OCI-LY7 (cell line): ENCODE data around the gene LZTS3. TPM values are rescaled to one million over a fixed set of nuclear protein-coding genes. Genes with fewer than 3 reads are reported as not detected.

Experiments used
- BruUV-seq: library from RNA; stranded (reverse); fragments of 400-500 nt; replicated peaks from 2 replicates; lab custom pipeline; 2021; lab: Mats Ljungman, UMichigan
- CTCF ChIA-PET: fragments of 300-600 bp; sonication (Branson Sonifier 250); formaldehyde crosslinking; loops from one replicate; lab custom pipeline; 2022; ENCODE audit warnings: antibody characterized with exemption; ENCODE audit not compliant: unreplicated experiment; lab: Charles Lee
- POLR2A ChIA-PET: fragments of 300-600 bp; sonication (Branson Sonifier 250); formaldehyde crosslinking; loops from one replicate; lab custom pipeline; 2022; ENCODE audit warnings: antibody characterized with exemption; lab: Charles Lee
- DNase-seq: peaks from one replicate; pipeline ENCODE4 v3.0.0-alpha.2; 2015; ENCODE audit warnings: low spot score
- H2AFZ ChIP-seq: fragments of 200-600 bp; sonication (generic), shearing (Covaris generic); 2 replicates; pipeline ENCODE4 v1.6.1; 2014; ENCODE audit warnings: mild to moderate bottlenecking, antibody characterized with exemption, low read length, moderate library complexity
- H3K27ac ChIP-seq: fragments of 200-600 bp; sonication (generic); 2 replicates; pipeline ENCODE4 v1.5.1; 2014; ENCODE audit warnings: mixed run types, low read depth, mild to moderate bottlenecking, moderate library complexity, low read length, inconsistent platforms; ENCODE audit not compliant: poor library complexity, severe bottlenecking
- H3K36me3 ChIP-seq: fragments of 200-600 bp; sonication (generic); 2 replicates; pipeline ENCODE4 v1.6.1; 2014; ENCODE audit warnings: mild to moderate bottlenecking, antibody characterized with exemption, low read length, moderate library complexity, mixed read lengths; ENCODE audit not compliant: insufficient read depth
- H3K4me1 ChIP-seq: fragments of 200-600 bp; sonication (generic); 2 replicates; pipeline ENCODE4 v1.5.1; 2014; ENCODE audit warnings: mild to moderate bottlenecking, low read length; ENCODE audit not compliant: insufficient read depth, poor library complexity, severe bottlenecking
- H3K4me2 ChIP-seq: fragments of 200-600 bp; sonication (generic); 2 replicates; pipeline ENCODE4 v1.6.1; 2014; ENCODE audit warnings: mild to moderate bottlenecking, low read length
- H3K4me3 ChIP-seq: fragments of 200-600 bp; sonication (generic); 2 replicates; pipeline ENCODE4 v1.5.1; 2014; ENCODE audit warnings: mild to moderate bottlenecking, low read depth, low read length; ENCODE audit not compliant: poor library complexity, severe bottlenecking
- H3K79me2 ChIP-seq: fragments of 200-600 bp; sonication (generic); 2 replicates; pipeline ENCODE4 v1.6.1; 2016; ENCODE audit warnings: low read depth, mild to moderate bottlenecking, low read length, moderate library complexity, mixed read lengths; ENCODE audit not compliant: insufficient read depth
- H3K9me2 ChIP-seq: fragments of 200-600 bp; sonication (generic); 2 replicates; pipeline ENCODE4 v1.6.1; 2016; ENCODE audit warnings: mild to moderate bottlenecking, low read length, mixed read lengths; ENCODE audit not compliant: insufficient read depth
- H3K9me3 ChIP-seq: fragments of 200-600 bp; sonication (generic); 2 replicates; pipeline ENCODE4 v1.6.1; 2014; ENCODE audit warnings: mild to moderate bottlenecking, mixed run types, low read length, mixed read lengths
- H4K20me1 ChIP-seq: fragments of 200-600 bp; sonication (generic); 2 replicates; pipeline ENCODE4 v1.6.1; 2014; ENCODE audit warnings: mild to moderate bottlenecking, antibody characterized with exemption, low read length, moderate library complexity, mixed read lengths; ENCODE audit not compliant: insufficient read depth
- EZH2phosphoT487 ChIP-seq: fragments of 200-600 bp; sonication (generic); IDR thresholded peaks from 2 replicates; pipeline ENCODE4 v1.6.1; 2018; ENCODE audit warnings: low read depth, borderline replicate concordance, mild to moderate bottlenecking, mixed run types, antibody characterized with exemption, low read length, moderate library complexity, mixed read lengths
- intact Hi-C: fragments of 100-400 bp; cut with micrococcal nuclease; formaldehyde crosslinking; loops from one replicate; pipeline ENCODE4 v1.10.0; 2022; ENCODE audit not compliant: unreplicated experiment
- total RNA-seq, 2 experiments: library from RNA; depleted of rRNA in 1 of 2; stranded (reverse); fragments of >200 nt in 1 of 2; shearing (Covaris generic) in 1 of 2; gene quantifications; 2 replicates each; pipeline ENCODE4 v1.2.3, GENCODE V29; 2014 to 2022
- TF ChIP-seq, protein P1 (sequence below): fragments of 200-600 bp; sonication (generic); conservative IDR thresholded peaks from 2 replicates; pipeline ENCODE4 v1.5.1; 2014; ENCODE audit warnings: mild to moderate bottlenecking, antibody characterized with exemption, low read length, moderate library complexity, mixed read lengths

The LZTS3 gene
- total RNA-seq, 2 experiments from 2014 or later, result 4.7 to 5.0 TPM

DNA sequence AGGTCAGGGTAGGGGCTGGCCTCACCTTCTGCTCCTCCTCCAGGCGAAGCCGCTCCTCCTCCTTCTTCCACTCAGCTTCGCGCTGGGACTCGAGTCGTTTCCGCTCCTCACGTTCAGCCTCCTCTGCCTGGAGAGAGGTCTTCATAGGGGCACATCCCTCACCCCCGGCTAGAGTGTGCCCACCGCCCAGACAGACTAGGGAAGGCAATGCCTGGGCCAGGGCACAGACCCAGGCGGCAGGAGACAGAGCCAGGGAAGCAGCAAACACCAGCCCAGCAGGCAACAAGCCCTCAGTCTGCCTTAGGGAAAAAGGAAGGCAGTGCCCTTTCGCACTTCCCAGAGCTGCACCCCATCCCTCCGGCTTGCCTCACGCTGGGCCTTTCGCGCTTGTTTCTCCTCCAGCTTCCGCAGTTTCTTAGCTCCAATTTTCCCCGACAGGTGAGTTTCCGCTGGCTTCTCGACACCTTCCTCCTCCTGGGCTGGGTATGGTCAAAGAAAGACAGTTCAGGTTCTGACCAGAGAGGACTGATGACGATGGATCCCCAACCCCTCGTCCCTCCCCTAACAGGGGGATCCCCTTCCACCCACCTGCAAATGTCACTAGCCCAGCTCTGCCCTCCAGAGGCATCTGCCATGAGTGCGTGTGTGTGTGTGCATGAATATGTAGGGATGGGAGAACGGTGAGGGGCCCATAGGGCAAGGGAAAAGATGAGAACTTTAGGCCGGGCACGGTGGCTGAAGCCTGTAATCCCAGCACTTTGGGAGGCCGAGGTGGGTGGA is 26.8 kb upstream of the LZTS3 start:
- POLR2A ChIA-PET, result interaction anchor here (0.7 kb wide), 1 partner anchor 672 kb away, joined by 3 read pairs; no protein-coding TSS in a partner anchor
- no peak overlapping the region for H3K4me2 ChIP-seq
- no peaks in the 10 kb centered on the region for H3K9me3 ChIP-seq
- intact Hi-C loops, result loop anchor here (5.0 to 10.0 kb wide), 2 partner anchors 43 to 545 kb away; partner anchors contain the start of genes FASTKD5, NOP56 and UBOX5
- BruUV-seq, result no TSS peak
- H3K9me2 ChIP-seq, result no peaks in the 10 kb centered on the region
- no peak for TF ChIP-seq EZH2phosphoT487
- TF ChIP-seq, protein P1, sequence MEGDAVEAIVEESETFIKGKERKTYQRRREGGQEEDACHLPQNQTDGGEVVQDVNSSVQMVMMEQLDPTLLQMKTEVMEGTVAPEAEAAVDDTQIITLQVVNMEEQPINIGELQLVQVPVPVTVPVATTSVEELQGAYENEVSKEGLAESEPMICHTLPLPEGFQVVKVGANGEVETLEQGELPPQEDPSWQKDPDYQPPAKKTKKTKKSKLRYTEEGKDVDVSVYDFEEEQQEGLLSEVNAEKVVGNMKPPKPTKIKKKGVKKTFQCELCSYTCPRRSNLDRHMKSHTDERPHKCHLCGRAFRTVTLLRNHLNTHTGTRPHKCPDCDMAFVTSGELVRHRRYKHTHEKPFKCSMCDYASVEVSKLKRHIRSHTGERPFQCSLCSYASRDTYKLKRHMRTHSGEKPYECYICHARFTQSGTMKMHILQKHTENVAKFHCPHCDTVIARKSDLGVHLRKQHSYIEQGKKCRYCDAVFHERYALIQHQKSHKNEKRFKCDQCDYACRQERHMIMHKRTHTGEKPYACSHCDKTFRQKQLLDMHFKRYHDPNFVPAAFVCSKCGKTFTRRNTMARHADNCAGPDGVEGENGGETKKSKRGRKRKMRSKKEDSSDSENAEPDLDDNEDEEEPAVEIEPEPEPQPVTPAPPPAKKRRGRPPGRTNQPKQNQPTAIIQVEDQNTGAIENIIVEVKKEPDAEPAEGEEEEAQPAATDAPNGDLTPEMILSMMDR, result no peak
- CTCF ChIA-PET, result no interaction called here
- H4K20me1 ChIP-seq, result no peaks in the 10 kb centered on the region
- peaks cover 11% of the 10 kb centered on the region for H3K4me1 ChIP-seq
- peaks cover 54% of the 10 kb centered on the region for H3K36me3 ChIP-seq
- H2AFZ ChIP-seq, result no peak overlapping the region
- H3K27ac ChIP-seq, result no peak overlapping the region
- H3K4me3 ChIP-seq, result no peak overlapping the region
- no peak for DNase-seq
- H3K79me2 ChIP-seq, result peaks cover 18% of the 10 kb centered on the region; the same call in 1 of the 2 replicates

DNA sequence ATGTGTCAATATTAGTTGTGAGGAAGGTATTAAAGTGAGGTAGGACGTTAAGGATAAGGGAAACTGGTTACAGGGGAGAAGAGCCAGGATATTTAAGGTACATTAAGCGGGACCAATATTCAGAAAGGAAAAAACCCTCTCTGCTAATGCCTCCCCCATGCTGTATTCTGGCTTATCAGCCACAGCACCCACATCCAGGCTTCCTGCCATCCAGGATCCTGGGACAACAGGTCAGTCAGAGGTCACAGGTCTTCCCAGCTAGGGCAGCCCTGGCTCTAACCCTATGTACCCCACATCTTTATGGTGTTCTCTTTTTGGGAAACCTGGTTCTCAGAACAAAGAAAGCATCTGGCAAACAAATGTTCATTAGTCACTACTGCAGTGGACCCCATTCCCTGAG is 25.9 kb upstream of the LZTS3 start:
- Histone ChIP-seq H3K36me3 (peaks cover 64% of the 10 kb centered on the region), H3K27ac (no peak overlapping the region), H3K79me2 (peaks cover 18% of the 10 kb centered on the region; the same call in 1 of the 2 replicates), H2AFZ (no peak overlapping the region), H3K9me3 (no peaks in the 10 kb centered on the region), H3K4me3 (no peak overlapping the region), H4K20me1 (no peaks in the 10 kb centered on the region), H3K9me2 (no peaks in the 10 kb centered on the region), H3K4me2 (no peak overlapping the region), H3K4me1 (peaks cover 11% of the 10 kb centered on the region)
- intact Hi-C loops, result no loop called here
- BruUV-seq, result TSS peak; percentile 17
- no peak for DNase-seq
- TF ChIP-seq, protein P1, result no peak
- TF ChIP-seq EZH2phosphoT487, result no peak
- ChIA-PET CTCF (no interaction called here), POLR2A (no interaction called here)
